ENCODE results near the gene CPOX. TPM values are rescaled to one million over a fixed set of nuclear protein-coding genes. Genes with fewer than 3 reads are reported as not detected.

Gene CPOX
- total and polyA plus RNA-seq, 10 of the 15 experiments (the other 5 are each of a cell fraction or from before 2014, with no cell fraction given) = 40.7 to 72.6 (median 64.5) TPM

- no TSS peak for BruUV-seq (replicated peaks)
- in situ Hi-C loops (cut with MboI) (loop anchor here (5.0 kb wide), 1 partner anchor 131 kb away; no protein-coding TSS in a partner anchor), intact Hi-C loops (cut with micrococcal nuclease; ENCODE audit: unreplicated experiment) (loop anchor here (1.0 to 5.0 kb wide), 4 partner anchors 17 to 241 kb away; no protein-coding TSS in a partner anchor)
- peaks cover 5 to 12% of the 10 kb centered on the region in 2 experiments; a peak in 3 of 4 replicates for H3K36me3 ChIP-seq (ENCODE audit: control insufficient read depth in 2 of 2, insufficient read depth in 2 of 2, low read length in 1 of 2)
- DNase-seq (ENCODE audit: low read depth, low spot score) = no peak
- H3K27me3 ChIP-seq (replicated peaks in 1 of 2; ENCODE audit: control insufficient read depth in 2 of 2, insufficient read depth in 2 of 2, low read length in 1 of 2) = no peaks in the 10 kb centered on the region
- peak; percentile 85 for ATAC-seq
- peak overlapping the region; percentile 42; the same call in 1 of the 2 replicates for H3K4me3 ChIP-seq
- ChIA-PET POLR2A (interaction anchor here (0.9 to 2.3 kb wide), 7 partner anchors 8 to 53 kb away, joined by 3 to 12 read pairs (median 4); partner anchors contain the start of genes CLDND1 and CPOX), RAD21 (ENCODE audit: unreplicated experiment) (interaction anchor here (0.9 to 3.0 kb wide), 24 partner anchors 8 to 388 kb away, joined by 3 to 42 read pairs (median 4); partner anchors contain the start of genes CLDND1 and CPOX), SMC1A (ENCODE audit: uncharacterized antibody, unreplicated experiment) (interaction anchor here (0.7 to 6.6 kb wide), 28 partner anchors 8 to 533 kb away, joined by 3 to 74 read pairs (median 5); partner anchors contain the start of genes CLDND1, CPOX and GPR15), CTCF (interaction anchor here (0.8 to 4.2 kb wide), 28 partner anchors 10 to 534 kb away, joined by 3 to 40 read pairs (median 4); partner anchors contain the start of genes CLDND1, CPOX and GPR15)
- no peaks in the 10 kb centered on the region for H4K20me1 ChIP-seq (ENCODE audit: control insufficient read depth, insufficient read depth)
- peaks cover 28% of the 10 kb centered on the region for H3K79me2 ChIP-seq (ENCODE audit: control insufficient read depth, insufficient read depth, low read length)
- 0% methylated on average over 2 of the region's 2 CpGs for WGBS (ENCODE audit: insufficient coverage, insufficient replicate concordance, low lambda C conversion rate, missing lambda C conversion rate)
- peaks cover 15% of the 10 kb centered on the region for H3K4me1 ChIP-seq (ENCODE audit: control insufficient read depth, insufficient read depth, low read length)
- H3K9me3 ChIP-seq (replicated peaks; ENCODE audit: control insufficient read depth, insufficient read depth, low read length) = no peaks in the 10 kb centered on the region; the same call in 1 of the 3 replicates
- H3K9ac ChIP-seq (ENCODE audit: control insufficient read depth, insufficient read depth, low read length) = peak overlapping the region; percentile 25; the same call in 1 of the 2 replicates
- H3K4me2 ChIP-seq (ENCODE audit: control insufficient read depth, insufficient read depth) = peak overlapping the region; percentile 65
- no peak for FAIRE-seq
- peak overlapping the region; percentile 79 for H3K27ac ChIP-seq (ENCODE audit: control insufficient read depth, insufficient read depth)
- H2AFZ ChIP-seq (ENCODE audit: control insufficient read depth, low read depth, low read length) = peak overlapping the region; percentile 56
- TF ChIP-seq IKZF1 (conservative IDR thresholded peaks at IDR 0.05) (peak; percentile 36; the same call in 1 of the 2 replicates), IRF3 (IDR thresholded peaks at IDR 0.05) (no peak), MEF2A (IDR thresholded peaks at IDR 0.05; ENCODE audit: insufficient read depth, low read depth, low read length) (0 out of 2 replicates have a peak, but pooled peaks have one; percentile 12), ATF7 (IDR thresholded peaks at IDR 0.05; ENCODE audit: low read depth) (peak; percentile 32; the same call in 1 of the 2 replicates), JUND (IDR thresholded peaks at IDR 0.05; ENCODE audit: low read depth, low read length) (no peak), ZNF622 (IDR thresholded peaks at IDR 0.05) (no peak), BCLAF1 (IDR thresholded peaks at IDR 0.05) (no peak), SKIL (IDR thresholded peaks at IDR 0.05; ENCODE audit: low read depth, poor library complexity, severe bottlenecking) (peak; percentile 62), FOXM1 (IDR thresholded peaks at IDR 0.05; ENCODE audit: low read depth, low read length) (0 out of 2 replicates have a peak, but pooled peaks have one; percentile 62), GATAD2B (conservative IDR thresholded peaks at IDR 0.05; ENCODE audit: low read depth) (no peak), SMC3 (IDR thresholded peaks at IDR 0.05; ENCODE audit: borderline replicate concordance, low read length) (peak; percentile 84; the same call in 1 of the 2 replicates), MLLT1 (IDR thresholded peaks at IDR 0.05) (peak; percentile 91), ZNF384 (IDR thresholded peaks at IDR 0.05; ENCODE audit: borderline replicate concordance, low read depth, low read length) (peak; percentile 82)
Measured at GRCh38 chr3:98573181-98573728, 20.2 kb downstream of the CPOX start.

Data from GM12878 (cell line).